RWPE2 (cell line): ENCODE data around the gene MMRN2.
"Not testable (repeated sequence)": the region's sequence is repeated elsewhere in the genome, so short reads cannot be mapped to it uniquely, and the experiment has no call there.

Source experiments
- ATAC-seq: fragments of 200-7000 bp; cut with Tn5 transposase; 3 replicates; pipeline ENCODE4 v1.9.1; 2021; ENCODE audit warnings: low read depth
- DNase-seq: peaks from one replicate; pipeline ENCODE4 v3.0.0-alpha.2; 2020; ENCODE audit warnings: low spot score
- H3K27ac ChIP-seq: fragments of 450-650 bp; 2 replicates; pipeline ENCODE4 v1.5.1; 2017; ENCODE audit warnings: mild to moderate bottlenecking; ENCODE audit not compliant: poor library complexity, severe bottlenecking
- H3K27me3 ChIP-seq: fragments of 250-450 bp; sonication (Bioruptor Pico); 2 replicates; pipeline ENCODE4 v1.5.1; 2021; ENCODE audit warnings: mild to moderate bottlenecking, moderate library complexity; ENCODE audit not compliant: insufficient read depth, poor library complexity, severe bottlenecking
- H3K36me3 ChIP-seq: fragments of 250-450 bp; sonication (Bioruptor Pico); 2 replicates; pipeline ENCODE4 v1.5.1; 2020; ENCODE audit warnings: low read depth, mild to moderate bottlenecking, moderate library complexity
- H3K4me1 ChIP-seq: fragments of 250-450 bp; sonication (Bioruptor Pico); 2 replicates; pipeline ENCODE4 v1.5.1; 2021; ENCODE audit warnings: mild to moderate bottlenecking, moderate library complexity; ENCODE audit not compliant: insufficient read depth, poor library complexity, severe bottlenecking
- H3K4me3 ChIP-seq: fragments of 250-450 bp; sonication (Bioruptor Pico); 2 replicates; pipeline ENCODE4 v1.5.1; 2021; ENCODE audit warnings: mild to moderate bottlenecking, moderate library complexity; ENCODE audit not compliant: severe bottlenecking
- H3K9me3 ChIP-seq: fragments of 250-450 bp; sonication (Bioruptor Pico); 2 replicates; pipeline ENCODE4 v1.5.1; 2021; ENCODE audit warnings: mild to moderate bottlenecking, moderate library complexity; ENCODE audit not compliant: severe bottlenecking
- CTCF ChIP-seq: fragments of 450-650 bp; IDR thresholded peaks from one replicate; pipeline ENCODE4 v1.5.1; 2017; ENCODE audit warnings: mild to moderate bottlenecking, moderate library complexity; ENCODE audit not compliant: poor library complexity, severe bottlenecking

The MMRN2 gene

DNA sequence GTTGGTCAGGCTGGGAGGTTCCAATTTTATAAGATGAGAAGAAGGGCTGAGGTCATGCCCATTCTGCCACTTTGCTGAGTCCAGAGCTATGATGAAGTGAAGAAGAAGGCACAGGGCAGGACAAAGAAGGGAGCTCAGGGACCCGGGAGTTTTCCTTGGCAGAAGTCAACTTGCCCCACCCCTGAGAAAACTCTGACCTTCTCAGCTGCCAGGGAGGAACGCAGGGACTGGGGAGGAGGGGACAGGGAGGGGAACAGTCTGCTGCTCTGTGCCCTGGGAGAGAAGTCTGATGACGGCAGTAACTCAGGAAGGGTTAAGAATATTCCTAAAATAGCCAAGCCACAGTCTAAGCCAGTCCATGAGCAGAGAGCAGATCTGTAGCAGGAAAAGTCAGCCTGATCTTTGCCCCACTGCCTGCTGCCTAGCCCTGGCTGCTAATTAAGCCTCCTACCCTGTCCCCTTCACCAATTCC is 22.6 kb upstream of the MMRN2 start:
- ATAC-seq (no peak; the same call in 2 of the 3 replicates), DNase-seq (no peak)
- H3K27me3 ChIP-seq: no peaks in the 10 kb centered on the region
- H3K4me1 ChIP-seq: no peaks in the 10 kb centered on the region
- no peak overlapping the region for H3K27ac ChIP-seq
- H3K4me3 ChIP-seq: no peak overlapping the region
- H3K9me3 ChIP-seq: no peaks in the 10 kb centered on the region
- no peak for TF ChIP-seq CTCF
- no peaks in the 10 kb centered on the region for H3K36me3 ChIP-seq

- Histone ChIP-seq H3K4me1 (peaks cover 6% of the 10 kb centered on the region), H3K4me3 (no peak overlapping the region), H3K27me3 (no peaks in the 10 kb centered on the region), H3K27ac (no peak overlapping the region), H3K9me3 (no peaks in the 10 kb centered on the region), H3K36me3 (no peaks in the 10 kb centered on the region)
- ATAC-seq: no peak
- TF ChIP-seq CTCF: no peak
- DNase-seq: no peak
These were observed 21.9 kb upstream of the MMRN2 start for GRCh38 chr10:86979296-86979818.

DNA sequence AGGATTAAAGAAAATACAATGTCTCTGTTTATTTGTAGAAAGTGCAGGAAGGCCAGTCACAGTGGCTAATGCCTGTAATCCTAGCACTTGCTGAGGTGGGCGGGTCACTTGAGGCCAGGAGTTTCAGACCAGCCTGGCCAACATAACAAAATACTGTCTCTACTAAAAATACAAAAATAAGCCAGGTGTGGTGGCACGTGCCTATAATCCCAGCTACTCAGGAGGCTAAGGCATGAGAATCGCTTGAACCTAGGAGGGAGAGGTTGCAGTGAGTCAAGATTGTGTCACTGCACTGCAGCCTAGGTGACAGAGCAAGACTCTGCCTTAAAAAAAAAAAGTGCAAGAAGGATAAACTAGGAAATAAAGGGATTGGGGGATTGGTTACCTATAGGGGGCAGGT is 21.0 kb upstream of the MMRN2 start:
- not testable (repeated sequence) for ATAC-seq, H3K36me3 ChIP-seq, H3K4me3 ChIP-seq, H3K27ac ChIP-seq, H3K27me3 ChIP-seq, H3K9me3 ChIP-seq, H3K4me1 ChIP-seq, DNase-seq

DNA sequence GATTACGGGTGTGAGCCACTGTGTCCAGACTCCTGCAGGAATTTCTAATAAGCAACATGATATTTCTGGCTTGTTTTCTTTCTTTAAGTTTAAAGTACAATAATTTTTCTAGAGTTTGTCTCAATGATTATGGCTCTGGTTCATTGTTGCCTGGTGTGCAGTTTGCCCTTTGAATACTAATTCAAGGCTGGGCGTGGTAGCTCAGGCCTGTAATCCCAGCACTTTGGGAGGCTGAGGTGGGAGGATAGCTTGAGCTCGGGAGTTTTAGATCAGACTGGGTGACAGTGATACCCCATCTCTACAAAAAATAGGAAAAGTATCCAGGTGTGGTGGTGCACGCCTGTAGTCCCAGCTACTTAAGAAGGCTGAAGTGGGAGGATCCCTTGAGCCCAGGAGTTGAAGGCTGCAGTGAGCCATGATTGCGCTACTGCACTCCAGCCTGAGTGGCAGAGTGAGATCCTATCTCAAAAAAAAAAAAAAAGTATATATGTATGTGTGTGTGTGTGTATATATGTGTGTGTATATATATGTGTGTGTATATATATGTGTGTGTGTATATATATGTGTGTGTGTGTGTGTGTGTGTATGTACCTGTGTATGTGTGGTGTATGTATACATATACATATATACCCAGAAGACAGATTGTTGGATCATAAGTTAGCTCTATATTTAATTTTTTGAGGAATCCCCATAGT is 19.1 kb upstream of the MMRN2 start:
- Histone ChIP-seq H3K9me3 (no peaks in the 10 kb centered on the region), H3K36me3 (no peaks in the 10 kb centered on the region), H3K4me1 (peaks cover 18% of the 10 kb centered on the region), H3K27me3 (no peaks in the 10 kb centered on the region), H3K4me3 (no peak overlapping the region), H3K27ac (no peak overlapping the region)
- no peak for DNase-seq
- no peak for TF ChIP-seq CTCF
- ATAC-seq: no peak

DNA sequence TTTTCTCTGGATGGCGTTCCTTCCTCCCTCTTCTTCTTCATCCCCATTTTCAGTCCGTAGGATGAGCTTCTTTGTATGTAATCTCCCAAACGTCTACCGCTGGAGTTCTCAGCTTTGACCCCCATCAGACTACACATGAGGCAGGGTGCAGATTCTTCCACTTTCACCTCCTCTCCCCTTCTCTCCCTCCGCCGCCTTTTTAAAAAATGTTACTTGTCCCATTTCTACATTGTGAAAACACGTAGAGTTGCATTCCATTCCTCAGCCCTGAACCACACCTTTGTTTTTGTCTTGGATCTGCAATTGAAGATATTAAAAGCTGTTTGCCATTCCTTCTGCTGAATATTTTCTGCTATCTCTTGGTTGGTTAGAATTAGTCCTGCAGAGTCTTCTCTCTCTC is 17.1 kb upstream of the MMRN2 start:
- DNase-seq (no peak), ATAC-seq (no peak)
- Histone ChIP-seq H3K9me3 (no peaks in the 10 kb centered on the region), H3K4me3 (no peak overlapping the region), H3K27ac (no peak overlapping the region), H3K4me1 (peaks cover 18% of the 10 kb centered on the region), H3K36me3 (no peaks in the 10 kb centered on the region), H3K27me3 (no peaks in the 10 kb centered on the region)
- TF ChIP-seq CTCF: no peak
